NCI-H2081 (cell line): ENCODE results near the gene ADAM11.
"Not testable (repeated sequence)": the region's sequence is repeated elsewhere in the genome, so short reads cannot be mapped to it uniquely, and the experiment has no call there.

Experiments
- DNase-seq, 2 experiments: peaks; one replicate each; lab custom pipeline; 2025; lab: John Stamatoyannopoulos, UW

ADAM11 gene

DNA sequence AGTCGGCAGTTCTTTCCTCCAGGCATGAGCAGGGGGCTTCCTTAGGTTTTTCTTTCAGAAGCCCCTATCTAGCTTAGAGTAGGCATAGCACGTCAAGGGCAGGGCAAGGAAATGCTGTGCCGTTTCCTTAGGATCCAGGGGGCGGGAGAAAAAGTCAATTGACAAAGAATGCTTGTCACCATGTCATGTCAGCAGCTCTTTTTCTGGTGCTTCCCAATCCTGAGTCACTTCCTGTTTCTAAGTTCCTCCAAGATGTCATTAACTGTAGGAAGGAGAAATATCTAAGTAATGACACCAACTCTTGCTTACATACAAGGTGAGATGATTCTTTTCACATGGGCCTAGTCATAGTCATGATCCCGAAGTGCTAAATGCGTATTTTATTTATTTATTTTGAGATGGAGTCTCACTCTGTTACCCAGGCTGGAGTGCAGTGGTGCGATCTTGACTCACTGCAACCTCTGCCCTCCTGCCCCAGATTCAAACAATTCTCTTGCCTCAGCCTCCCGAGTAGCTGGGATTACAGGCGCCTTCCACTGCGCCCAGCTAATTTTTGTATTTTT is 36.1 kb downstream of the ADAM11 start:
- no peak for DNase-seq

DNA sequence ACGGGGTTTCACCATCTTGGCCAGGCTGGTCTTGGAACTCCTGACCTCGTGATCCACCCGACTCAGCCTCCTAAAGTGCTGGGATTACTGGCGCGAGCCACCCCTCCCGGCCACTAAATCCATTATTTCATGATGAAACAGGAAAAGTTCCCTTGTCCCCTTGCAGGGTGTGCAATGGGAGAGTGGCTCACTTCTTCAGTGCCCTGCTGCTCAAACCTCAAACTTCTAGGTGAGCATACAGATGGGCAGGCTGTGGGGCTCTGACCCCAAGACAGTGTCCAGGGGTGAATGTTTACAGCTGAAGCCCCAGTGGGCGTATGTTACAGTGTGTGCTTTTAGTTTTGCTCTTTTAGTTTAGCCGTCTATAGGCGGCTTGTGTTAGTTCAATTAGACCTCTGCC is 36.6 kb downstream of the ADAM11 start:
- no peak for DNase-seq

DNA sequence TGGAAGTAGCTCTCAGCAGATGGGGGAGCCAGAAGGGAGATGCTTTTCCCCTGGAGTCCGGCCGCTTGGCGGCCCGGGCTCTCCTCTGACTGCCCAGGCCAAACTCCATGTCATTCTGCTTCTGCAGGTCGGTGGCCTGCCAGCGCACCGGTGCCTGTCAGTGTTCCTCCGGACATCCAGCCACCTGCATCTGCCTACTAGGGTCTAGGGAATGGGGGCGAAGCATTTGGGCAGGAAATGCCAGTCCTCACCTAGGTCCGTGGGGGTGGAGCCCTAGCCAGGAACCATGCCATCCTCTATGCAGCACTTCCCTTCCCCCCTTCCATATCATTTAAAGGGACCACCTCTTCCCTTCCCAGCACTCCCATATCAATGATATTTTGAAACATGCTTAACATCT is 37.1 kb downstream of the ADAM11 start:
- no peak for DNase-seq

DNA sequence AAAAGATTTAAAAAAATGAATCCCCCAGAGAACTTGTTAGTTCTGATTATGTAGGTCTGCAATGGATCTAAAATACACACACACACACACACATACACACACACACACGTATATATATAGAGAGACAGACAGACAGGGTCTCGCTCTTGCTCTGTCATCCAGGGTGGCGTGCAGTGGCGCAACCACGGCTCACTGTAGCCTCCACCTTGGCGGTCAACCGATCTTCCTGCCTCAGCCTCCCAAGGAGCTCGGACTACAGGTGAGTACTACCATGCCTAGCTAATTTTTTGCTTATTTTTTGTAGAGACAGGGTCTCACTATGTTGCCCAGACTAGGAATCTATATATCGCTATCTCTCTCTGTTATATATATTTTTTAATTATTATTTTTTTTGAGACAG is 37.9 kb downstream of the ADAM11 start:
- DNase-seq, result no peak

DNA sequence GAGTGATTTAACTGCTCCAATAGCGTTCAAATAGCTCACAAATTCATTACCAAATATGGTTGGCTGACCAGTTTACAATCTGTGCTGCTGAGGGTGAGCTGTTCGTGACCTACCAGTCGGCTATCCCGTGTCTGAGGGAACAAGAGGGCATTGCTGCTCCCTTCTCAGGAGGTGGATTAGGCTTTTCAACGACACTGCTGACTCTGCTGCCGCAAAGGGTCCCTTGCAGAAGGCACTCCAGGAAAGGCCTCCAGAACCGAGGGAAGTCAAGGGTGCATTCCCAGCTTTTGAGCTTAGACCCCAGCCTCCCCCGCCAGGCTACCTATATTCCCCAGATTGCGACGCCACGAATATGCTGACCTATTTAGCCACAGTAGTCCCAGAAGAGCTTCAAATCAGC is 39.0 kb downstream of the ADAM11 start:
- DNase-seq, result no peak

DNA sequence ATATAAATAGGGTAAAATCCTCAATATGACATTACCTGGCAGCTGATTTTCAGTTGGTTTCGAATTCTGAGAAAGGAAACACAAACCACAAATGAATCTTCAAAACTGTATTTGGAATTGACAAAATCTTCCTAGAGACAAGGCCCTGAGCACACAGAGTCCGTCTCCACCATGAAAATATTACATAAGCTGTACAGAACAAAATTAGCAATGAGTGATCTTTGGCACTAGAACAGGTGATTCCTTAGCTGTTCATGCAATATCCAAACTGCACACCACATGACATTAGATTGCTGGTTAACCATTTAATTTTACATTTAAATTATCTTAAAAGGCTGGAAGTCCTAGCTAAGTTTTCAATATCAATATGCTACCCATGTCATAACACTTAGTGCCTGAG is 39.6 kb downstream of the ADAM11 start:
- DNase-seq, result no peak

DNA sequence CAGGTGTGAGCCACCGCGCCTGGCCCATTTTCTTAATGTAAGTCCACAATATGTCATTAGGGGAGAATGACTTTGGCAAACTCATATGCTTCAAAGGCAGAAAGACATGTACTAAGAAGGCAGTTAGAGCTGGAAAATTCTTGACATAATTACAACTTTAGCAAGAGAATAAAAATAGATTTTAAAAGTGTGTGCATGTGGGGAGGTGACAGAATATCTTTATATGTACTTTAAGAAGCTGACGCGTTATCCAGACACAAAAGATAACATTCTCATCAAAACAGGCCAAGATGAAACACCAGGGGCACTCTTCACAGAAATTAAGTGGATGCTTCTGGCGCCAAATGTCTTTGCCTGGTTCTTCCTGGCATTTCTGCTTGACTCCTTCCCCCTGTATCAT is 43.1 kb downstream of the ADAM11 start:
- DNase-seq, result no peak

DNA sequence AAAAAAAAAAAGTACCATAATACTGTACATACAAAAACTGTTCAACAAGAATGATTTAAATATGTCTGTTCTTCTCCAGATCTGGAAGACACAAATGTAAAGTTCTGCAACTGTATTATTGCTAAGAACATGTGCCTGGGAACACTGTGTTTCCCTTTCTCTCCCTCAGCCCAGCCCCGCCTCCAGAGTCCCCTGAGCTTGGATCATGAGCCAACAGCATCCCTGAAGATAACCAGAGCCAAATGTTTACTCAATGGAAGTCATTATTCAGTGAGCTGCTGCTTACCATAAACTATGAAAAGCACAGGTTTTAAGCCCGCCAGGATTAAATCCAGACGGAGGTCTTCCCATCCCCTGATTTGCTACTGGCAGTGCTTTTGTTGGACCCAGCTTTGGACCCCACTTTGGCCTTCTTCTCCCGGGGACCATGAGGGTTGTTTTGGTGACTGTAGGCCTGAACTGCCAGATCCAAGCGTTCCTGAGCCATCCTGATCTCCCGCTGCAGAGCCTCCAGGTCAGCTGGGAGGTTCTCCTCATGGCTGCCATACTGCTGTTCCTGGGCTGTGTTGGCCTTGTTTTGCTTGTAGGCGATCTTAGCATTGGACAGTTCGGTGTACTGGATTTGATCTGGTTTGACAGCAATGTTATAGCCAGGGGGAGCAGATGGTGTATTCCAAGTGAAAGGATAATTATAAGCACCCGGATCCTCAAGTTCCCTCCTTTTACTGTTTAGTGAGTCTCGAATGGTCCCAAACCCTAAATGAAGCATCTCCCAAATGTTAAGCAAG is 45.7 kb downstream of the ADAM11 start:
- DNase-seq, result no peak

DNA sequence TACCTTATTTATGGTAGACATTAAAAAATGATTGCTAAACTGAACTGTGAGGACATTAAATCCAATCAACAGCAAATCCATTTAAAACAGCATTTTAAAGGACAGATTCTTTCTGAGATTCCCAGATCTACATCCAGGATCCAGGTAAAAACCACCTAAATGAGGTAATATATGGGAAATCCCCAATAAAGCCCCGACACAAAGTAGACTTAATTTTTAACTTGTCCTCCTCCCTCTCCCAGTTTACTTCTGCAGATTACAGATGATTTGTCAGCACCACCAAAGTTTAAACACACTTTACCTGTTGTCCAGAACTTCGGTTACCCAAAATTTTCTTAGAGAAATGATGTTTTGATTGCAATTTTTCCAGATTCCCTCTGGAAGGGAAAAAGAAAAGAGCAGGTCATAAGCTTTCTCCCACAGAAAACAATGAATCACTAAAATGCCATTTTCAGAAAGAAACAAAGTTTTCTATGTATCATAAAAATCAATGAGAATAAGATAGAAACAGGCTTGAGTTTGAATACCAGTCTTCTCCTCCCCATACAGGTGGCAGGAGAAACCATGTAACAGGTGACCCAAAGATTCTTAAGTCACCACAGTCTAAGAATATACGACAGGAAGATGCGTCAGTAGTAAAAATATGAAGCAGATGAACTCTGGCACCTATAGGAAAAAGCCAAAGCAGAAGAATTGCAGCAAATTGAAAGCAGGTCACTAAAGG is 48.5 kb downstream of the ADAM11 start:
- no peak for DNase-seq

DNA sequence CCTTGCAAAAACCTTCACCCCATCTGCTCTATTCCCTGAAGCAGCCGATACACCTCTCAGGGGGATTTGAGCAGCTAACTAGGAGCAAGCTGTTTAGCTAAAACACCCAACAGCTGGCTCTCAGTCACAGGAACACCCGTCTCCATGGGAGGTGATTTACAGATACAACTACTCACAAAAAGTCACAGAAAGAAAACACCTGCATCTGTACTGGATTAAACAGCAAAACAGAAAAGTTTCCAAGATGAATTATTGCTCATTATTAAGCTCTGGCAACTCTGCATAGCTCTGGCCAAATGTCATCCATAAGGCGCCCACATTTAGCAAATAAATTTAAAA is 49.0 kb downstream of the ADAM11 start:
- DNase-seq, result no peak

DNA sequence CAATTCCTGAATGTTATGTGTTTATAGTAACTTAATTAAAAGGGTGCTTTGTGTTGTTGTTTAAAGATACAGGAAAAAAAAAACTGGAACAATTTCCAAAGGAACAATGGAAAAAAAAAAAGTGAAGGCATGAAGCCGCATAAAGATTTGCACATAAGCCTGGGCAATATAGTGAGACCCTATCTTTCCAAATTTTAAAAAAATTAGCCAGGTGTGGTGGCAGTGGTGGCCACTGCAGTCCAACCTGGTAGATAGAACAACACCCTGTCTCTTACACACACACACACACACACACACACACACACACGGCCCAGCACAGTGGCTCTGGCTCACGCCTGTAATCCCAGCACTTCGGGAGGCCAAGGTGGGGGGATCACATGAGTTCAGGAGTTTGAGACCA is 49.4 kb downstream of the ADAM11 start:
- DNase-seq, result no peak

DNA sequence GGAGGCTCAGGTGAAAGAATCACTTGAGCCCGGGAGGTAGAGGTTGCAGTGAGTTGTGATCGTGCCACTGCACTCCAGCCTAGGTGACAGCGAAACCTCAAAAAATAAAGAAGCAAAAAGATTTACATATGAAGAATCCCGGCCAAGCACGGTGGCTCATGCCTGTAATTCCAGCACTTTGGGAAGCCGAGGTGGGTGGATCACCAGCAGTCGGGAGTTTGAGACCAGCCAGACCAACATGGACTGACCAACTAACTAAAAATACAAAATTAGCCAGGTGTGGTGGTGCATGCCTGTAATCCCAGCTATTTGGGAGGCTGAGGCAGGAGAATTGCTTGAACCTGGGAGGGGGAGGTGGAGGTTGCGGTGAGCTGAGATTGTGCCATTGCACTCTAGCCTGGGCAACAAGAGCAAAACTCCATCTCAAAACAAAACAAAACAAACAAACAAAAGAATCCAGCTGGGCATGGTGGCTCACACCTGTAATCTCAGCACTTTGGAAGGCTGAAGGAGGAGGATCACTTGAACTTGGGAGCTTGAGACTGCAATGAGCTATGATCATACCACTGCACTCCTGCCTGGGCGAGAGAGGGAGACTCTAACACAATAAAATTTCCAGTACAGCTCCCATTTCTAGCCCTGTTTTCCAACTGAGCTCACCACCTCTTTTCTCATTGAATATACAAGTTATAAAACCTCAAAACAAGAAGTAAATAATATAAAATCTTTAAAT is 50.0 kb downstream of the ADAM11 start:
- not testable (repeated sequence) for DNase-seq

DNA sequence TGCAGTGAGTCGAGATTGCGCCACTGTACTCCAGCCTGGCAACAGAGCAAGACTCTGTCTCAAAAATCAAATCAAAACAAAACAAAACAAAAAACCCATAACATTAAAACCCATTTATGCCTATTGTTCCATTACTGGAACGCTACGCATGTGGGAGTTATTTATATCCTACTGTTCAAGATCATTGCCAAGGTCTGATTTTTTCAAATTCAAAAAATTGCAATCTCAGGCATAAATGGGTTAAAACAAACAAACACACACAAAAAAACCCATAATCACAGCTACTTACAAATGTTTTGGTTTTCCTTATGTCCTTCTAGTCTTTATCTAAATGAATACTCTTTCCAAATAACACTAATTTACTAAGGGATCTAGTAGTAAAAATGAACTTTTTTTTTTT is 53.5 kb downstream of the ADAM11 start:
- DNase-seq, result no peak

DNA sequence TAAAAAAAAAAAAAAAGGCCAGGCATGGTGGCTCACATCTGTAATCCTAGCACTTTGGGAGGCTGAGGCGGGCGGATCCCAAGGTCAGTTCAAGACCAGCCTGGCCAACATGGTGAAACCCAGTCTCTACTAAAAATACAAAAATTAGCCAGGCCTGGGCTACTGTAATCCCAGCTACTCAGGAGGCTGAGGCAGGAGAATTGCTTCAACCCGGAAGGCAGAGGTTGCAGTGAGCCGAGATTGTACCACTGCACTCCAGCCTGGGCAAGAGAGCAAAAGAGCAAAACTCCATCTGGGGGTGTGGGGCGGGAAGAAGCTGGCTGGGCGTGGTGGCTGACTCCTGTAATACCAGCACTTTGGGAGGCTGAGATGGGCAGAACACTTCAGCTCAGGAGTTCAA is 59.7 kb downstream of the ADAM11 start:
- not testable (repeated sequence) for DNase-seq

DNA sequence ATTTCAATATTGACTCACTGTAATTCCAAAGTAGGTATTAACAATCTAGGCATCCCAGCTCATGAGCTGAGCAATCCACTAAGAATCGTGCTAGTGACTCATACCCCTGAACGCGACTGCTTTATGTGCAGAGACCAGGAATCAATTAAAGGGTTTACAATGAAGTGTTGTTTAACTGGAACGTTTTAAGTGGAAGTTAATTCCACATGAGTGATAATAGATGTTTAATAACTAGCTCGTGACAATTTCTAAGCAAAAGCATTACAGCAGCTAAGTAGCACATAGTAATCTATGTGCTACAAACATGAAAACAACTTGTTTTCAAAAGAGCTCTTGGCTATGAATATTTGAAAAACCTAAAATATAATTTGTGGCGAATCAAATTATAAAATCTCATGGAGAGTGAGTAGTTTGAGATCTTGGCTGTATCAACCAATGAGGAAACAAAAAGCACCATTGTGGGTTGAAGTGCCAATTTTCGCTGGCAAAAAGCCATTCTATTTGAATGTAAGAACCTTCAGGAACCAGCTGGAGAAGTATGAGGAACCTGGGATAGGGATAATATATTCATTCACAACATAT is 61.9 kb downstream of the ADAM11 start:
- DNase-seq, result peak; percentile 77 to 94

DNA sequence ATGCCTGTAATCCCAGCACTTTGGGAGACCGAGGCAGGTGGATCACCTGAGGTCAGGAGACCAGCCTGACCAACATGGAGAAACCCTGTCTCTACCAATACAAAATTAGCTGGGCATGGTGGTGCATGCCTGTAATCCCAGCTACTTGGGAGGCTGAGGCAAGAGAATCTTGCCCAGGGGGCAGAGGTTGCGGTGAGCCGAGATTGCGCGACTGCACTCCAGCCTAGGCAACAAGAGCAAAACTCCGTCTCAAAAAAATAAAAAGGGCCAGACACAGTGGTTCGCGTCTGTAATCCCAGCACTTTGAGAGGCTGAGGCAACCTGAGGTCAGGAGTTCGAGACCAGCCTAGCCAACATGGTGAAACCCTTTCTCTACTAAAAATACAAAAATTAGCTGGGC is 66.4 kb downstream of the ADAM11 start:
- DNase-seq, result not testable (repeated sequence)

DNA sequence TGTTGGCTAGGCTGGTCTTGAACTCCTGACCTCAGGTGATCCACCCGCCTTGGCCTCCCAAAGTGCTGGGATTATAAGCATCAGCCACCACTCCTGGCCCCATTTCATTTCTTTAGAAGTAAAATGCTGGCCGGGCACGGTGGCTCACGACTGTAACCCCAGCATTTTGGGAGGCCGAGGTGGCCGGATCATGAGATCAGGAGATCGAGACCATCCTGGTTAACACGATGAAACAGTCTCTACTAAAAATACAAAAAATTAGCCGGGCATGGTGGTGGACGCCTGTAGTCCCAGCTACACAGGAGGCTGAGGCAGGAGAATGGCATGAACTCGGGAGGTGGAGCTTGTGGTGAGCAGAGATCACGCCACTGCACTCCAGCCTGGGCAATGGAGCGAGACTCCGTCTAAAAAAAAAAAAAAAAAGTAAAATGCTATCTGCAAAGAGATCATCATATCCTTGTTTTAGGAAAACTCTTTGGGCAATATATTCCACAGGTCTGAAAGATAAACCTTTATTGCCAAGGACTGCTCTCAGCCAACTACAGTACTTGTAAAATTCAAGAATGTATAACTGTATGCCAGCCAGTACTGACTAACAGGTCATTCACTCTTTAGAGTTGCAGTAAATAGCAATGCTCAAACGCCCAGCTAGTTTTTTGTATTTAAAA is 67.5 kb downstream of the ADAM11 start:
- no peak for DNase-seq

DNA sequence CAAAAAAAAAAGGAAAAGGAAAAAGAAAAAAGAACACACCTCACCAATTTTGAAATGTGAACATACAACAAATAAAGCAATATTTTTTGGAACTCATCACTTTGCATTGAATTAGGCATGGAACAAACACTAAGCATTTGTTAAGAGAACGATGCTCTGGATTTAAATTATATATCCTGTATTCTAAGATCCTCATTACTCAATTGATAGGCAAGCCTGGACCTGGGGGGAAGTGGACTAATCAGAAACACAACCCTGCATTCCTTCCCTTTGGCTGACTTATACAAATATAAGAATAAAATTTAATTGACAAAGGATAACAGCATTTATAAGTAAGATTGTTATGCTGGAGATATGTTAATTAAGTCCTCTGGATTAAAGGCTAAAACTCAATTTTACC is 69.1 kb downstream of the ADAM11 start:
- no peak for DNase-seq

DNA sequence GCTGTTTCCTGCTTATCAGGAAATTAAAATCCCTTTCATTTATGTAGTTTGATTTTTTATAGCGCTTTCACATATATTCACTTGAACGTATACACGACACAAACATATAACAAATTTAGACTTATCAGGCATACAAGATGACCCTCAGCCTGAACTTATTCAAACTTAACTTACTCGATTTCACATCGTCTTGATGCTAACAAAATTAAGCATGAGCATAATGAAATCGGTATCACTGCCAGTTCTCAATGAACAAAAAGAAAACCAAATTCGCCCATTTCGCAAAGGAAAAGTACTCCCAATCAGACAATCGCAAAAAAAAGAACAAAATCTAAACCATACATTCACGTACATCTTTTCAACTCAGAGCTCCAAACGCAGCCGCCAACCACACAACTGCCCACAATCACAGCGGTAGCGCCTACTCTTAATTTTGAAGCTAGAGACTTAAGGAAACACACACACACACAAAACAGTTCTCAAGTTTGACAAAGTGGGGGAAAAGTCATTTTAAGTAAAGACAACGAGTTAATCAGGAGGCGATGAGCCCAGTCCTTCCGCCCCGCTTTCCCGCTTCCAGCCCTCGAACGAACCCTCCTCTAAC is 70.2 kb downstream of the ADAM11 start:
- DNase-seq, result peak in 1 of 2 experiments; percentile 48

DNA sequence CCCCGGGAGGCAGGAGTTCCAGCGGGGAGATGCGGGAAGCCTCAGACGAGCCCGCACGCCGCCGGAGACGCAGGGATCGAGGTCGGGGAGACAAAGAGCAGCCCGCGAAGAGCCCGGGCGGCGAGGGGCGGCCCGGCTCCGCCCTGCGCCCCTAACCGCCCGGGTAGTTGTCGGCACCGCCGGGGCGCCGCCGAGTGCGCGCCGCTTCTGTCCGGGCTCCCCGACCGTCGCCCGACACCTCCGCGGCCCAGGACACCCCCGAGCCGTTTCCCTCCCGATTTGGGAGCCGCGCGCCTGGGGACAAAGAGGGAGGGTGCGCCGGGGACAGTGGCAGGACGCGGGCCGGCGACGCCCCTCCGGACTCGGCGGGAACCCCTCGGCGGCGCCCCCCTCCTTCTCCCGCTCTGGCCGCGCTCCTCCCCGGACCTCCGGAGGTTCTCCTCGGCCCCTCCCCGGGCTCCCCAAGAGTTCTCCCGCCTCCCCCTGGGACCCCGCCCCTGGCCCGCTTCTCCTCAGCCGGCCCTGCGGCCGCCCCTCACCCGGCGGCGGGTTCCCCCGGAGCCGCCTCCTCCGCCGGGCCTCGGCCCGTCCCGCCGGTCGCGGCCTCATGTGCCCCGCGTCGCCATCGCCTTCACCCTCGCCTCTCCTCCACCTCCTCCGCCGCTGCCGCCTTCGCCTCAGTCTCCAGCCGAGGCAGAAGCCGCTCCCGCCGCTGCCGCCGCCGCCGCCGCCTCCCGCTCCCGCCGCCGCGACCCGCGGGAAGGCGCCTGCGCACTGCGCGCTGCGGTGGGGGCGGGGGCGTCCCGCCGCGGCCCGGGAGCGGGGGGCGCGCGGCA is 71.0 kb downstream of the ADAM11 start, which contains the start of gene GJC1:
Gene GJC1, minus strand, starts transcription at position 765 of the 836 bp plus-strand sequence. CDS start 24,470 bp downstream, outside the sequence.
- DNase-seq, result peak in 1 of 2 experiments; percentile 7
